Thoracic aorta (tissue), 2 donors: ENCODE data around the gene CR1L. TPM values are rescaled to one million over a fixed set of nuclear protein-coding genes. Genes with fewer than 3 reads are reported as not detected.
"Not testable (repeated sequence)": the region's sequence is repeated elsewhere in the genome, so short reads cannot be mapped to it uniquely, and the experiment has no call there.

Source experiments
- ATAC-seq: fragments of 150-250 bp; one replicate; pipeline ENCODE4 v1.8.0; 2017; ENCODE audit warnings: low read depth; ENCODE audit not compliant: insufficient number of reproducible peaks, low FRiP score
- DNase-seq: peaks from one replicate; pipeline ENCODE4 v3.0.0-alpha.2; 2020; ENCODE audit warnings: low spot score
- H3K27ac ChIP-seq, 2 donors: fragments of 200-600 bp; sonication (generic); 1 replicate in 1 of 2; 2 replicates in 1 of 2; pipeline ENCODE4 v1.5.1; 2016; ENCODE audit warnings: mild to moderate bottlenecking in 2 of 2, moderate library complexity in 2 of 2
- H3K27me3 ChIP-seq: fragments of 200-600 bp; sonication (generic); replicated peaks from 2 replicates; pipeline ENCODE4 v1.6.0; 2016; ENCODE audit warnings: mild to moderate bottlenecking; ENCODE audit not compliant: insufficient read depth
- H3K36me3 ChIP-seq: fragments of 200-600 bp; sonication (generic); one replicate; pipeline ENCODE4 v1.5.1; 2016
- H3K4me1 ChIP-seq, 2 donors: fragments of 200-600 bp; sonication (generic); 1 replicate in 1 of 2; 2 replicates in 1 of 2; pipeline versions ENCODE4 v1.5.1 to v1.6.0; 2016; ENCODE audit warnings: low read depth in 2 of 2, mild to moderate bottlenecking in 1 of 2; ENCODE audit not compliant: control insufficient read depth in 1 of 2
- H3K4me3 ChIP-seq: fragments of 200-600 bp; sonication (generic); 2 replicates; pipeline ENCODE4 v1.5.1; 2016; ENCODE audit warnings: mild to moderate bottlenecking
- H3K9me3 ChIP-seq: fragments of 200-600 bp; sonication (generic); 2 replicates; pipeline ENCODE4 v1.5.1; 2016
- CTCF ChIP-seq: fragments of 200-600 bp; sonication (generic); IDR thresholded peaks from one replicate; pipeline ENCODE4 v1.5.1; 2019; ENCODE audit warnings: antibody characterized with exemption
- total RNA-seq, 2 donors: library from RNA; depleted of rRNA; stranded (reverse); fragments of >200 nt; gene quantifications; one replicate each; pipeline versions ENCODE4 v1.1.0 to v1.2.3, GENCODE V29; 2016

The CR1L gene
- total RNA-seq, 2 donors from 2014 or later = not detected

DNA sequence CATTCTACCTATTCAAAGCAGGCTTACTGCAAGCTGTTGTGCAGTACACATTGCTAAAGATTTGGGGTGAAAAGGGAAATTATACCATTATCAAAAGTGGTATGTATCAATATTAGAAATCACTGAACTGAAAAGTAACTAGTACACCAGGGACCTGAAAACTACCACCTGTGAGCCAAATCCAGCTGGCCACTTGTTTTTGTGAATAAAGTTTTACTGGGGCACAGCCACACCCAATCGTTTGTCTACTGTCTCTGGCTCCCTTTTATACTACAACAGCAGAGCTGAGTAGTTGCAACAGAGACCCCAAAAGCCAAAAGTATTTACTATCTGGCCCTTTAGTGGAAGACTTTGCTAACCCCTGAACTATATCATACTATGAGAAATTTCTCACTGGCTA lies 13.8 kb upstream of the CR1L start:
- DNase-seq = no peak
- H3K36me3 ChIP-seq = no peaks in the 10 kb centered on the region
- no peak for ATAC-seq
- no peak overlapping the region for H3K27ac ChIP-seq
- H3K27me3 ChIP-seq = no peaks in the 10 kb centered on the region
- no peaks in the 10 kb centered on the region for H3K9me3 ChIP-seq
- TF ChIP-seq CTCF = no peak
- no peak overlapping the region for H3K4me3 ChIP-seq
- peaks cover 0 to 5% of the 10 kb centered on the region in 2 donors for H3K4me1 ChIP-seq

DNA sequence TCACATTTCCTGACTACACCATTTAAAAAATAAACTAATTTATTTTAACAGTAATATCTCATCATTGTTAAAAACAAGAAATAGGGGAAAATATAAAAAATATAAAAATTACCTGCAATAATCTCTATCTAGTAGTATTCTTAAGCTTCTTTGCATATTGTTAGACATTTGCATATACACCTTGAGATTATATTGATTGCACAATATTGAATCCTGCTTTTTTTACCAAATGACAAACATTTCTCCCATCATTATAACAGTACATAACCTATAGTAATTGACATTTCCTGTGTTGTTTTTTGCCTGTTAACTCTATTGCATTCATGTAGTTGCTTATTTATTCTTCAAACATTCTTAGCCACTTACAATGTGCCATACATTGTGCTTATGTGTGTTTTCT lies 11.7 kb upstream of the CR1L start:
- H3K27me3 ChIP-seq = no peaks in the 10 kb centered on the region
- DNase-seq = no peak
- ATAC-seq = no peak

GRCh38 chr1:207633699-207634289 lies 11.1 kb upstream of the CR1L start:
- H3K27me3 ChIP-seq, H3K9me3 ChIP-seq, H3K4me3 ChIP-seq, H3K36me3 ChIP-seq, DNase-seq, H3K27ac ChIP-seq, H3K4me1 ChIP-seq, ATAC-seq: not testable (repeated sequence)

More for the DNA sequence above, 11.7 kb upstream of the CR1L start:
- Histone ChIP-seq H3K9me3 (no peaks in the 10 kb centered on the region), H3K27ac (no peak overlapping the region), H3K4me1 (peaks cover 0 to 5% of the 10 kb centered on the region in 2 donors), H3K4me3 (no peak overlapping the region), H3K36me3 (no peaks in the 10 kb centered on the region)
- TF ChIP-seq CTCF = no peak

DNA sequence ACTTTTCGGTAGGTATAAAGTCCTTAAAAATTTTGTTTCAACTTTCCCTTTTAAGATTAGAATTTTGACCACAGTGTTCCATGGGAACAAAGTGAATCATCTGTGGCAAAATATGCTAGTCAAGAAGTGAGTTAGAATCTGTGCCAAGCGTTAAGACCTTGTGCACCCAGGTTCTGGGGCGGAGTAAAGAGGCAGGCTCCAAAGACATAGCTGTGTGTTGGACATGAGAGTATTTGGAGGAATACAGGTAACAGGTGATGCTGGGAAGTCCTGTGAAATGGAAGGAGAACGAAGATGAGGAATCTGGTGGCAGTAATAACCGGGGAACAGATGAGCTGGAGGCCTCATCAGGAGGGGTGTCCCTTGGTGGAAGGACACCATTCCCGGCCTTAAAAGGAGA lies 10.6 kb upstream of the CR1L start:
- DNase-seq, H3K9me3 ChIP-seq, ATAC-seq, H3K27ac ChIP-seq, H3K4me1 ChIP-seq, H3K36me3 ChIP-seq, H3K4me3 ChIP-seq, H3K27me3 ChIP-seq: not testable (repeated sequence)

- not testable (repeated sequence) for H3K4me3 ChIP-seq, H3K27ac ChIP-seq, H3K4me1 ChIP-seq, H3K9me3 ChIP-seq, H3K36me3 ChIP-seq, H3K27me3 ChIP-seq, ATAC-seq, DNase-seq
Observed at GRCh38 chr1:207635569-207636186, 9.3 kb upstream of the CR1L start.

DNA sequence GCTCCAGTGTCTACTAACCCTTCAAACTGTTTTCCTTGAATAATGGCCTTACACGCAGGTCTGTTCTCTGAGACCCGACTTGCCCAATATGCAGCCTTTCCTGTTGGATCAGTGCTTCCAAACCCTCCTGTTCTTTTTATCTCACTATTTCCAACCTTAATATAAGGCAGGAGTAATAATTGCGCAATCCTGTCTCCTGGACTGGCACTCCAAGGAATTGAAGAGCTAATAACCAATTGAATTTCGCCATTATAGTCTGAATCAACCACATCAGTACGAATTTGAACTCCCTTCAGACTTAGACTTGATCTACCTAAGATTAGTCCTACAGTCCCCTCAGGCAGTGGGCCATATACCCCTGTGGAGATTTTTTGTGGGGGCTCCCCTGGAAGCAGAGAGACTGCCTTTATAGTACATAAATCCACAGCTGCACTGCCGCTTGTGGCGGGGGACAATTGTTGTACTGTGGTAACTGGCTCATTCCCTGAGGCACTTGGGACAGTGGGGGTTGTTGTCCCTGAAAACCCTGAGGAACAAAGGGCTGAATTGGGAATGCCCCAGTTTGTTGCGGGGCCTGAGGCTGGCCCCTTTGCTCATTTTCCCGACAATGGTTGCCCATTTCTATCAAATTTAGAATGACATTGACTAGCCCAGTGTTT lies 6.3 kb upstream of the CR1L start:
- H3K36me3 ChIP-seq, H3K27ac ChIP-seq, H3K4me1 ChIP-seq, H3K9me3 ChIP-seq, DNase-seq, H3K4me3 ChIP-seq, ATAC-seq, H3K27me3 ChIP-seq: not testable (repeated sequence)

DNA sequence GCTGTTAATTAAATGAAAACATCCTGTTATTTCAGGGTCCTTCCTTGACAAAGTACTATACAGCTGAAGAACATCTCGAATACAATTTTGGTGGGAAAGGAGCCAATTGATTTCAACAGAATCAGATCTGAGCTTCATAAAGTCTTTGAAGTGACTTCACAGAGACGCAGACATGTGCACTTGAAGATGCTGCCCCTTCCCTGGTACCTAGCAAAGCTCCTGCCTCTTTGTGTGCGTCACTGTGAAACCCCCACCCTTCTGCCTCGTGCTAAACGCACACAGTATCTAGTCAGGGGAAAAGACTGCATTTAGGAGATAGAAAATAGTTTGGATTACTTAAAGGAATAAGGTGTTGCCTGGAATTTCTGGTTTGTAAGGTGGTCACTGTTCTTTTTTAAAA lies 5.6 kb upstream of the CR1L start:
- not testable (repeated sequence) for DNase-seq, H3K9me3 ChIP-seq, H3K27me3 ChIP-seq, H3K4me1 ChIP-seq, H3K36me3 ChIP-seq, H3K4me3 ChIP-seq, ATAC-seq, H3K27ac ChIP-seq
